Measurements from ENCODE around the gene PDZD2.
"Not testable (repeated sequence)": the region's sequence is repeated elsewhere in the genome, so short reads cannot be mapped to it uniquely, and the experiment has no call there.

The PDZD2 gene

DNA sequence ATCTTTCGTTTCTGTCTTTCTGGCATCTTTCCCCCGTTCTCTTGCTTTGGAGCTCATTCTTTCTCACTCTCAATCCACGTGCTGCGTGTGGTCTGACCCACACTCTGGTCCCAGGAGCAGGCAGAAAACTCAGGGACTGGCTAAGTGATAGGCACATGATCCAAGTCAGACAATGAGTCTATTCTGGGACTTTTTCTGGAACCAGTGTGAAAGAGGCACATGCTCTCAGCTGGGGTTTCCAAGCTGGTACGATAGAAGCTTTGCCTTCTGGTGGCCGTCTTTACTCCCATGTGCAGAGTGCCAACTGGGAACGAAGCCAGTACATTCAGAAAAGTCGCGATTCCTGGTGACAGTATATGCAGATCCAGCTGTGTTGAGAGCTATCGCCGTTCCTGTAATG is 94.4 kb downstream of the PDZD2 start:
- DNase-seq (ENCODE audit: low spot score), result no peak

- DNase-seq (ENCODE audit: low spot score), result no peak
Measured at GRCh38 chr5:31736127-31736526, 97.2 kb downstream of the PDZD2 start.

DNA sequence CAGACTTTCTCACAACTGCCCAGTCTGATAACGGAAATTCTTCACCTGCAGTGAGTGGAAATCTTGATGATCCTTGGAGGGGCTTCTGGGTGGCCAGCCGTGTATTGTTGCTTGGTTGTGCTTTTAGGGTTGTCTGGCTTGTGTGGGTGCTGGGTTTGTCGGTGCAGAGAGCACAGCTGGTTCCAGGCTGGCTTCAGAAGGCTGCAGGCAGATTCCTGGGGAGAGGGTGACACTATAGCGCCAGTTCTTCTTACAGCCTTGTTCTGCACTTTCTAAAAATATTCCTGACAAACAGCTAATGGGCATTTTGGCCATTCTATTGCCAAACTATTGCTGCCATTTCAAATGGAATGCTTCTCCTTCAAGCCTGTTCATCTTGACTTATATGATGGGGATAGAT is 99.3 kb downstream of the PDZD2 start:
- no peak for DNase-seq (ENCODE audit: low spot score)

DNA sequence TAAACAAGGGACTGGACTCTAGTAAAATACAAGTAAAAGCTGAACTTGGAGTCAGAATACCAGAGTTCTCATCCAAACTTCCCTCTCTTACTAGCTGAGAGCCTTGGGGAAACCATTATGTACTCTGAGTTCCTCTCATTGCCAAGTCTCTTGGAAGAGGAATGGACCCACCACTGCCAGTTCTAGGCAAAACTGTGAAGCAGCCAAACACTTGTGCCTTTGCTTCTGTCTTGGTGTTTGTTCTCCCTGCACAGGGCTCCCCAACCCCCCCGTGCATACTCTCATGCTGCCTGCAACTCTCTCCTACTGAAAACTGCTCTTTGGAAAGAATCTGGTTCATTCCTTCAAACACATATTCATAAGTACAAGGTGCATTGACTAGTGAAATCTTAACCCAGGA is 102.6 kb downstream of the PDZD2 start:
- no peak for DNase-seq (ENCODE audit: low spot score)

GRCh38 chr5:31743678-31744077 is 104.7 kb downstream of the PDZD2 start:
- DNase-seq (ENCODE audit: low spot score), result no peak

DNA sequence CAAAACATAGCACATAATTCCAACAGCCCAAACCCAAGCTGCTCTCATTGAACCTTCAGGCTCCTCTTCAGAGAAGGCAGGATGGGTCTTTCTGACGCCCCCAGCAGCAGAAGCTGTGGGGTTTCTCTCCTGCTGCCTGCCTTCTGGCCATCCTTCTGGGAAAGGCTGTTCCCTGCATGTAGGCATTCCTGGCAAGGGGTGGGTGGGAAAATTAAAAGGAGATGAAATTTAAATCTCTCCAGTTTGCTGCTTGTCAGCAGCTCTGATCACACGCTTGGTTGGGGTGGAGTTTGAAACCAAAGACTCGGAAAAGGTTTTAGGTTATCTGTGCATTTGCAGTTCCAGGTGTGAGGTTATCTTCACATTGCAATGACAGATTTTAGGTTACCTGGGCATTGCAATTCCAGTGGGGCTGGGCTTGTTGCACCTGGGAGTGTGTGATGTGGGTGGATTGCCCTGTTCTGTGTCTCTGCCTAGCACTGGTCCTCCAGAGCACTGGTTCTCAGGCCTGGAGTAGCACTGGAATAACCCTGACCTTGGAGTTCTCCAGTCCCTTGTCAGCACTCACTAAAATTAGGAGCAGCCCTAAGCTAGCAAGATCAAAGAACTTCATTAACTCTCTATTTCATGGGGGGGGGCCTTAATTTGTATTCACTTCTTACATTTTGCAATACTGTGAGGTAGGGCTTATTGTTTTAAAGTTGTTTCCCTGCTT is 109.7 kb downstream of the PDZD2 start:
- no peak for DNase-seq (ENCODE audit: low spot score)

- no peak for DNase-seq (ENCODE audit: low spot score)
Measured at GRCh38 chr5:31750215-31750614, 111.3 kb downstream of the PDZD2 start.

GRCh38 chr5:31751610-31752009 is 112.7 kb downstream of the PDZD2 start:
- DNase-seq (ENCODE audit: low spot score), result no peak

GRCh38 chr5:31753700-31754357 is 114.9 kb downstream of the PDZD2 start:
- no peak for DNase-seq (ENCODE audit: low spot score)

- DNase-seq (ENCODE audit: low spot score), result no peak
Measured at GRCh38 chr5:31754358-31754704, 115.4 kb downstream of the PDZD2 start.

DNA sequence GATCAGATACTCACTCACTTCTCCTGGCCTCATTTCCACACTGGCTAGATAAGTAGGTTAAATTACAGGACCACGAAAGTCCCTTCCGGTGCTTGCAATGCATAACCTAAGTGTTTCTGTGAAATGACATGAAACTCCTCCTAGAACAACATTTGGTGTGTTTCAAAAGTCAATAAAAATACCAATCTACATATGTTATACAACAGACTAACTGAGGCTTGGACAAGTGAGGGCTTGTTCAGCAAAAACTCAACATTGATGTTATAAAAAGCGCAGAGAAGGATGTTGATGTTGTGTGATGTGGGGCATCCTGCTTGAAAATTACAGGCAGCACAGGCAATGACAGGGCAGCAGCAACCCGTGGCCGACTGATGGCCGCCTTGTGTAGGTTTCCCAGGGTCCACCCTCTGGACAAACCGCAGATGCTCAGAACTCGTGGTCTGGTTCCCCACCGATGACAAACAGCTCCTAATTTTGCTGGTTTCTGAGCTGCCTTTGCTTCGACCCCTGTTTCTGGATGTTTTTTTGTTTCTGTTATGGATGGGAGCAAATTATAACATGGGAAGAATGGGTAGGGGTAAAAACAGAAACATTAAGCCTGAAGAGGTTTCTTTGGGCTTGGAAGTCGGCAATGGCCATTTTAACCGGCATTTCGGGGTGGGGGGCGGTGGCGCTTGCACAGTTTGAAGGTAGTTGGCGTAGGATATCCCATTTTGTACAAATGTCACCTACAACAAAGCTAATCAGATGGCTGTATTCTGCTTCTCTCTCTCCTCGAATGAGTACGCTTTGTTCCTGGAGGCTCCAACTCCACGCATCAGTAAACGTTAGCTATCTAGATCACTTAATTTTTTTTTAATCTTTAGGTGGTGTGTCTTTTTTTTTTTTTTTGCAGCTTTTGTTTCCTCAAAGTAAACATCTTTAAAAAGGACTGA is 116.1 kb downstream of the PDZD2 start:
- no peak for DNase-seq (ENCODE audit: low spot score)

DNA sequence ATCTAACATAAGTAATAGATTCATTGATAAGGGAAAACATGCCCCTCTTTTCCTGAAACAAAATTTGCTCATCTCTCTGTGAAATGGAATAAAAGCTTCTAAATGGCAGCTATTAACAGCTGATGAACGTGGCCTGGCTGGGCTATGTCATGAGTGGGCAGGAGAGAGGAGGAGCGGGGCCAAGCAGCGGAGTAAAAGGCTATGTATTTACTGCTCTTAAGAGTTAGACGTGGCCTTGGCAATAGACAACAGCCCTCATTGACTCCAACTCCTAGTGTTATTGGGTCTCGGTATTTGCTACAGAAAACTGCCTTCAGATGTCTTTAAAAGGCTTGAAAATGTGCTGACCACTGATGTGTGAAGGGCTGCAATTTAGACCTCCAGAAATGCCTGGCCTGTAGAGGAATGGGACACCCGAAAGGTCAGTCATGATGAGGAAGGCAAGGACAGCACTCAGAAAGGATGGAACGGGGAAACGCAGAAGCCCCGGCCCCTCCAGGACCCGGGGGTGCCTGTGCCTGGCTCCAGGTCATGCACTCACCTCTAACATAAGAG is 116.8 kb downstream of the PDZD2 start:
- DNase-seq (ENCODE audit: low spot score), result no peak

DNA sequence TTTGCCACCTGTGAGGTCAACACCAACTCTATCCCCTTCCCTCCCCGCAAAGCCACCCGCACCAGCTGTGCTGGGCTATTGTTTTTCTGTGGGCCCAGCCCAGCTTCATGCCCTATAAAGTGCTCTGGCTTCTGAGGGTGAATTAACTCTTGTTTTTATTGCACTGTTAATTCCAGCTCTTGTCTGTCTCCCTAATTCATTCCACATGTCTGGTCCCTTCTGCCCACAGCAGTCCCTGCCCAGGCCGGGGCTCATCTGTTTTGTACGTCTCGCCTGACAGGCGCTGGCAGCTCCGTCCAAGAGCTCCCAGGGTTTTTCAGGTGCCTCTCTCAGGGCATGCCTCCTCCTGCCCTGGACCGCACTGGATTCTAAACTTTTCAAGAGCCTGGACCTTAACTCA is 118.9 kb downstream of the PDZD2 start:
- no peak for DNase-seq (ENCODE audit: low spot score)

- DNase-seq (ENCODE audit: low spot score), result no peak
Measured at GRCh38 chr5:31758803-31759425, 120.0 kb downstream of the PDZD2 start.

DNA sequence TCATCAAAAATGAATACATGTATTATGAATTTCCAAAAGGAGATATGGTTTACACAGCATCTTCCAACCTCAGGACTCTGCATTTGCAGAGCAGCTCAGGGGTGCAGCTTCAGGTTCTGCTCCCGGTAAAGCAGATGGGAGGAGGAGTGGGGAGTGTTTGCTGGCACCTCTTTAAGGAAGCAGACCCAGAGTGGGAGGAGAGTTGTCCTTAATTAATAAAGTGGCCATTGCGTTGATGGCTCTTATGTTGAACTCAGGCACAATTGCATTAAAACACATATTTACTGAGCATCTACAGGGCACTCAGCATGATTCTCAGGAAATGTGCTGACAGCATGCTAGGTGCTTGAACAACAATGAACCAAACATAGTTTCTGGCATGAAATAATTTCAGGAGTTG is 121.0 kb downstream of the PDZD2 start:
- no peak for DNase-seq (ENCODE audit: low spot score)

- DNase-seq (ENCODE audit: low spot score), result no peak
Measured at GRCh38 chr5:31761877-31762276, 122.9 kb downstream of the PDZD2 start.

GRCh38 chr5:31763424-31763823 is 124.5 kb downstream of the PDZD2 start:
- DNase-seq (ENCODE audit: low spot score), result no peak

DNA sequence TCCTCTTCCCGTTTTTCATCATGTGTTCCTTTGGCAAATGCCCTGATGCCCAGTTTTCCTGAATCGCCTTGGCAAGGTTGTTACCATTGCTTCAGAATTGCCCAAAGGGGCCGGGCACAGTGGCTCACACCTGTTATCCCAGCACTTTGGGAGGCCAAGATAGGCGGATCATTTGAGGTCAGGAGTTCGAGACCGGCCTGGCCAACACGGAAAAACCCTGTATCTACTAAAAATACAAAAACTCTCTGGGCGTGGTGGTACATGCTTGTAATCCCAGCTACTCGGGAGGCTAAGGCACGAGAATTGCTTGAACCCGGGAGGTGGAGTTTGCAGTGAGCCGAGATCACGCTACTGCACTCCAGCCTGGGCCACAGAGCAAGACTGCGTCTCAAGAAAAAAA is 125.8 kb downstream of the PDZD2 start:
- DNase-seq (ENCODE audit: low spot score), result not testable (repeated sequence)

DNA sequence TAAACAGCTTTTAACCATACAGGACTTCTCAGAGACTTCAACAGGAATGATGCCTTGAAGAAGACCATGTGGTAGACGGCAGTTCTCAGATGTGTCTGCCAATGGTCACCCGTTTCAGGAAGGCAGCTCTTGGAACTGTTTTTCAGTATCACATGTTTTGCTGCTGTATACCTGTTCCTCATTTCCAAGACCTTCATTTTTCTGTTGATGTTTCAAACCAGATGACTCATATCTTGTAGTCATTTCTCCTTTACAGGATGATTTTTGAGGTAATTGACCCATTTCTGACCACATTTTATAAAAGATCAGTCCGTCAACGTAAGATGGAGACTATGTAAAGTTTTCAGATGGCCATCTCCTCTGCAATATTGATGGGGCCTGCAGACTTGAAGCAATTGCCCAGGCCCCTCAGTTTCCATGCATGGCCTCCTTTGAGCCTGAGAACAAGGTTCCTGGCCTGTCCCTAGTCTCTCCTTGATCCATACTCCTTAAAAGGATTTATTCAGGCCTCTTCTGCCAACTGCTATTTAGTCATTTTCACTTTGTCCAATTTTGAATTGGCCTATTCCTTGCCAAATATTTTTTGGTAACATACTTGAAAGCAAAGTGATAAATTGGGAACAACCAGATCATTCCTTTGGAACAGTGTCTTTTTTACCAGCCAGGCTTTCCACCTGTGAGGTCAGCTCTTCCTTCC is 128.6 kb downstream of the PDZD2 start:
- no peak for DNase-seq (ENCODE audit: low spot score)

GRCh38 chr5:31768046-31768445 is 129.1 kb downstream of the PDZD2 start:
- no peak for DNase-seq (ENCODE audit: low spot score)

DNA sequence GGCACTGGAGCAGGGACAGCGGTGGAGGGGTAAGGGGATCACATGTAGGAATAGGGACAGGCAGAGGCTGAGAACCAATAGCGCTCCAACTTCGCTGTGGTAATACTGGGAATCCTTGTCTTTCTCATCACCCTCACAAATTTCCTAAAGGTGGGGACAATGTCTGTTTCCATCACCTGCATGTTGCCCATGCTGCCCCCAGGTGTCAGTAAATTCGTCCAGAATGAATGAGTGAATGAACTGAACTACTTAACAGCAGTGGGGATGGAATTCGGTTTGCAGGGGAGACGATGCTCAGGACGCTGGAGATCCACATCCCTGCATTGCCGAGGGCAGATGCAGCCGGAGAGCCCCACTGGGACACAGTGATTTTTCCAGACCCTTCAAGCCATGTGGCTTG is 129.9 kb downstream of the PDZD2 start:
- no peak for DNase-seq (ENCODE audit: low spot score)

GRCh38 chr5:31769530-31769929 is 130.6 kb downstream of the PDZD2 start:
- DNase-seq (ENCODE audit: low spot score), result no peak
